ENCODE measurements around the gene BCAS1.
"Not testable (repeated sequence)": the region's sequence is repeated elsewhere in the genome, so short reads cannot be mapped to it uniquely, and the experiment has no call there.

BCAS1 gene

DNA sequence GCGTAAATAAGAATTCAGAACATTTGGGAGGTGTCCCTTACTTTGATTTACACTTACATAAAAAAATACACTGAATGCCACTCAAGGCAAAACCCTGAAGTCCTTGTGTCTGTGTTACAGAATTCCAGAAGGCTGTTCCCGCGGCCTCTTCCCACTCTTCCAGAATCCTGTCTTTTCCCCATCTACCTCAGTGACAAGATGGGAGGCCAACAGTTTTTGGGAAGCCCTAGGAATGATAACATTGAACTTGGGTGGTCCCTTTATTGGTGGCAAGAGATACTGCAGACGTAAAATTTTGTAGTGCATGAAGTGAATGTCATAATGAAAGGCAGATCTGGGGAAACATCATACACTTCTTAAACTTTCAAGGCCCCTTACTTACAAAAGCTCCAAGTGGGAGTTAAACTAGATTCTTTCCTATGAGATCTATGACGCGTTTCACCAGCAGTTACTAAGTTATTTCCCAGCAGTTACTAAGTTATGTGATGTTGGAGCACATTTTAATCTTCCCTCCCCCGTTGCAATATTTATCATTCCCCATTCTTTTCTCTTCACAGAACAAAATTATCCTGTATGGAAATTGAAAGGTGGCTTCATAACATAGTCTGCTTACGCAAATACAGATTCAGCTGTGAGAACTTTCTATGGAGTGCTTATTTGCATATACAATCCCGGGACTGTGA is 79.5 kb downstream of the BCAS1 start:
- no peak for DNase-seq (ENCODE audit: low read depth in 1 of 2, low spot score in 1 of 2)

DNA sequence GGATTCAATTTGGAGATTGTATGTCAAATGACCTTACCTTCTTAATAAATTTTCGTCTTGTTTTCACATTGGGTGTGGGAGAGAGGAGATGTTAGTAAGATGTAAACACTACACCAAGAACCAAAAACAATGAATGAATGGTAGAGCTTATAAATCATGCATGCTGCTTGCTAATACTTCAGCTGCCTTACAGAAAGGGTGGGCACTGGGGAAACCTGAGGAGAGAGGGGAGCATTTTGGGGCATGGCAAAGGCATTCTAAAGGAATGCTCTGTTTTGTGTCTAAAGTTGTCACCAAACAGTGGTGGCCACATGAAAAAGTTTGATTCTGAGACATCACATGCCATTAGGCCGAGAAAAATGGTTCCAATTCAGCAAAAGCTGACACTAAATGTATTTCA is 80.4 kb downstream of the BCAS1 start:
- DNase-seq (ENCODE audit: low read depth in 1 of 2, low spot score in 1 of 2): no peak

DNA sequence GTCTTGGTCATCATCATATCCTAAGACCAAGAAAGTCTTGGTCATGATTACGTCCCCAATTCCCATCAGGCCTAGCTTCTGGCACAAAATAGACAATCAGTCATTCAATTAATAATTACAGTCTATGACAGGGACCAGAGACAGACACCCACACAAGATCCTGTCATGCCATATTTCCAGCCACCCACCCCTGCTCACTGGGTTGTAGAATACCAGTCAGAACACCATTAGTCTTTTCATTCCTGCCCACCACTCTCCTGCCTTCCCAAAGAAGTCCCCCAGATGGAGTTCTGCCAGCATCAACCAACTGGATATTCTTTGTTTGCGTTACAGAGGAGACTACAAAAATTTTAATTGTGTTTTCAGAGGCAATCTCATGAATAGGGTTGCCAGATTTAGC is 81.0 kb downstream of the BCAS1 start:
- no peak for DNase-seq (ENCODE audit: low read depth in 1 of 2, low spot score in 1 of 2)

DNA sequence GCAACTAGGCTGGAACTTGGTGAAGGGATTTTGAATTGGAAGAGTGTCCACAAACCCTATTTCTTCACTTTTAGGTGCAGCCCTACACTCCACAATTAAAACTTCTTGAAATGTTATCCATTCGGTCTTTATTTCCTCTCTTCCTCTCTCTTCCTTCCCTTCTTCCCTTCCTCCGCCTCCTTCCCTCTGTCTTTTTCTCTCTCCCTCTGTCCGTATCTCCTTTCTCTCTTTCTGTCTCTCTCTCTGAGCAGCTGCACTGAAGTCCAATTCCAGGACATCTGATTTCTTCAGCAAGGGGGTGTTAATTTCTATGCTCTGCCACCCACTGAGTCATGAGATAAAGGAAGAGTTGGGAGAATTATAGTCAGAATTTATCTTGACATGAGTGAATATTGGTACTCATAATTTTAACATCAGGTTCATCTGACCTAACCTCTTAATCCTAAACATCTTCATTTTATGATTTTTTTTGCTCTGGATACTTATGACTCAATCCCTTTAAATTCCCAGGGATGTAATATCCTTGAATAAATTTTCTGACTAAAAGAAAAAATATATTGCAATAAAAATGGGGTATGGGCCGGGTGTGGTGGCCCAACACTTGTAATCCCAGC is 84.2 kb downstream of the BCAS1 start:
- DNase-seq (ENCODE audit: low read depth in 1 of 2, low spot score in 1 of 2): no peak

GRCh38 chr20:53985150-53985518 is 85.3 kb downstream of the BCAS1 start:
- DNase-seq (ENCODE audit: low read depth in 1 of 2, low spot score in 1 of 2): no peak

DNA sequence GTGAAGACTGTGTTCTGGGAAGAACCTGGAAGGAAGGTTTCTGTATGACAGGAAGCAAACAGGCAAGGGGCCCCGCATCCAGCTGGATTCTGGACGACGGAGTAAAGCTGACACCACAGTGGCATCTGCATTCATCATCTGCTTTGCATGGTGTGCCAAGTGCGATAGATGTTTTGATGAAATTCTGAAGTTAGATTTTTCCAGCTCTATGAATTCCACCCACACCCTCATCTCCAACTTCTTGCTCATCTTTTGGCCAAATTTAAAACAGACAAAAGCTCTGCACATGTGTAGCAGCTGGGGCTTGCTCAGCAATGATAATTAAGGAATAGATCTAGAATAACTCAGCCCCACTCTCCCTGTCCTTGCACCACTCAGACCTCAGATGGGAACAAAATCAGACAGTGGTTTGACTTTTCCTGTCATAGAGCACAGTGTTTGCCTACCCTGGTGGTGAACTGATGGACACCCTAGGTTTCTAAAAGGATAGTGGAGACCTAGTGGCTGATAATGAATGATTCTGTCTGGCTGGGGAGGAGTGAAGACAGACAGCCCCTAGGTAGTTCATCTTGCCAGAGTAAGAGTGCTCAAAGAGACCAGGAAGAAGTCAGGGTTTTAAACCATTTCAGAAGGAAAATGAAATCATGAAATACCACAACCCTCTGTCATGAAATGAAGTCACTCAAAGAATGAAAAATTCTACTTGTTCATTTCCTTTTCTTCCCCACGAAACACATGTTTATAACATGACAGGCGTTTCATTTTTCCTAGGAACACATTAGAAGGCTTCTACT is 85.8 kb downstream of the BCAS1 start:
- no peak for DNase-seq (ENCODE audit: low read depth in 1 of 2, low spot score in 1 of 2)

DNA sequence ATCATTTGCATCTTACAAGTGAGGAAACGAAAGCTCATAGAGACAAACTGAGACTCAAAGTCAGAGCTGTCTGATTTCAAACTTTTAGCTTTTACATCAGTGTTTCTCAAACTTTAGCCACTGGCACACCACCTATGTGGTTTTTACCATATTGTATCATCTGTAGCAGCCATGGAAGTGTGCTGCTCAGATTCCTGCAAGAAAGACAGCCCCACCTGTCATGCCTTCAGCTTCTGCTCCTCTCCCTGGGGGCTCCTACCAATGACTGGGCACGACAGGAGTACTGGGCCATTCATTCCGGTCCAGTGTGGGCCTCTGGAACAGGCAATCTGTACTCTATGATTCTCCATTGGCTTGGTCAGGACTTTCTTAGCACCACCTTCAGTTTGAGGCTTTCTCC is 87.0 kb downstream of the BCAS1 start:
- DNase-seq (ENCODE audit: low read depth in 1 of 2, low spot score in 1 of 2): no peak

- DNase-seq (ENCODE audit: low read depth in 1 of 2, low spot score in 1 of 2): no peak
Observed at GRCh38 chr20:53982624-53983023, 87.8 kb downstream of the BCAS1 start.

DNA sequence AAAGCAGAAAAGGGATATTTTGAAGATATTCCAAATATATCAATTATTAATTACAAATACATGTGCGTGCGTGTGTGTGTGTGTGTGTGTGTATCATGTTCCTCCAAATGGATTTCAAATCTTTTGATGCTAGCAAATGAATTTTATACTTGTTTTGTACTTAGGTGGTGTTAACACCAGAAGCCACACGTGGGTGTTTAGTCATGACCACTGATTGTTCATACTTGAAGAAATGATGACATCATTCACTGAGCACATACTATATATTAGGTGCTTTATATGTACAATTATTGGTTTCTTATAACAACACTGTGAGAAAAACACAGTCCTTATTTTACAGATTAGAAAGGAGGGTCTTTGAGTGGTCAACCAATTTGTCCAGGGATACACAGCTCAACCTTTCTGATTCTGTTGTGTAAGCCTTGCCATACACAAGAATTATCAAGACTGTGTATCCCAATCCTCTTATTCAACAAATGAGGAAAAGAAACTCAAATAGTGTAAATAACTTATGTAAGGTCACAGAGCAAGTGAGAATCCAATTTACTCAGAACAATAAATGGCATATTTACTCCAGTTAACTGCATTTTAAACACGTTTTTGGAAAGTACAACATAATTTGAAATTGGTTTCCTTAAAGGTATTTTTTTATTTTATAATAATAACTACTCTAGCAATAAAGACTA is 88.5 kb downstream of the BCAS1 start:
- no peak for DNase-seq (ENCODE audit: low read depth in 1 of 2, low spot score in 1 of 2)

- DNase-seq (ENCODE audit: low read depth in 1 of 2, low spot score in 1 of 2): no peak
Observed at GRCh38 chr20:53981130-53981529, 89.3 kb downstream of the BCAS1 start.

DNA sequence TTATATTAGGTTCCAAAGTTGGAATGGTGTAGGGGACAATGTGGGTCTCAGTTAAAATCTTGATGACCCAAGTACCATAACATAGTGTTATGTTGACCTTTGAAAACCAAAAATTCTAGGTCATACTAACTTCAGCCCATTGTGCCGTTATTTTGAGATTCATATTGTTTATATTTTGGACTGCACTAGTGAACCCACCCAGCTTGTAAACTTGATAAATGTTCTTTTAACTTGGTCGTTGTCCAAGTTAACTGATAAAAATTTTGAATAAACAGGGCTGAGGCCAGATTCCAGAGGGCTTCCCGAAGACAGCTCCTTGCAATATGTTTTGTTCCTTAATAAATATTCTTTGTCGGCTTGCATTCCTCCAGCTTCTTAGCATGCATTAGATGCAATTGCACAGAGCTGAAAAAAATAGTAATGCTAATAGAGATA is 90.3 kb downstream of the BCAS1 start:
- DNase-seq (ENCODE audit: low read depth in 1 of 2, low spot score in 1 of 2): no peak

- no peak for DNase-seq (ENCODE audit: low read depth in 1 of 2, low spot score in 1 of 2)
Observed at GRCh38 chr20:53978497-53978896, 91.9 kb downstream of the BCAS1 start.

DNA sequence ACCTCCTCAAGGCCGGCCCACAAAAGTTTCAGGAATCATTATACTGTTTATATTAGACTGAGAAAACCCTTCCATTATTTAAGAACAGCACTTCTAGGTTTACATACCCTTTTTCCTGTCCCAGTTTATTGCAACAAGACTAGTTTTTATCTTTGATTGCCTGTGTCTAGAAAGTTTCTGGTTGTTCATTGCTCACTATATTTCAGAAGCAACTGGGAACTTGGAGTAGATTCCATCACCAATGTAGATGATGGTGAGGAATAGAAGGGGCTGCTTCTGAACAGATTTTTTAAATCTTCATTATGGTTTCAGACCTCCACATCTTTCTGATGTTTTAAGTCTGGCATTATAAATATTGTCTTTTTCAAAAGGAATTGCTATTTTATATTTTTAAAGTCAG is 93.0 kb downstream of the BCAS1 start:
- DNase-seq (ENCODE audit: low read depth in 1 of 2, low spot score in 1 of 2): no peak

DNA sequence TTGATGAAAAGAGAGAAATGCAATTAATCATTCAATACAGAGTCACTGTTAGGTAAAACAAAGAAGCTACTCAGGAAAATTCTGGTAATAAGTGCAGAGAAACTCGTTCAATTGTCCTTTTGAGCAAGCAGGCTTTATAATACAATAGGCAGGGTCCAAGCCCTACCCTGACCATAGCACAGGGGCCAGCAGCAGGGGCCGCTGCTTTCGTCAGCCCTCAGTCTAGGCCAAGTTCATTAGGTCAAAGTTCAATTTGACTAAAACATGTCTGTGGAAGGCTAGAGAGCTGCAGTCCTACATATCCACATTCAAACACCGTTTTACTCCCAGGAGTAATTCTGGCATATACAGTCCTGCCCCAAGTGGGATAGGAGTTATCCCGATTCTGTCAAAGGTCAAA is 94.6 kb downstream of the BCAS1 start:
- DNase-seq (ENCODE audit: low read depth in 1 of 2, low spot score in 1 of 2): no peak

- no peak for DNase-seq (ENCODE audit: low read depth in 1 of 2, low spot score in 1 of 2)
Observed at GRCh38 chr20:53974785-53975555, 95.4 kb downstream of the BCAS1 start.

- not testable (repeated sequence) for DNase-seq (ENCODE audit: low read depth in 1 of 2, low spot score in 1 of 2)
Observed at GRCh38 chr20:53973882-53974281, 96.5 kb downstream of the BCAS1 start.

GRCh38 chr20:53972179-53972578 is 98.2 kb downstream of the BCAS1 start:
- no peak for DNase-seq (ENCODE audit: low read depth in 1 of 2, low spot score in 1 of 2)

- DNase-seq (ENCODE audit: low read depth in 1 of 2, low spot score in 1 of 2): no peak
Observed at GRCh38 chr20:53971096-53971683, 99.2 kb downstream of the BCAS1 start.

DNA sequence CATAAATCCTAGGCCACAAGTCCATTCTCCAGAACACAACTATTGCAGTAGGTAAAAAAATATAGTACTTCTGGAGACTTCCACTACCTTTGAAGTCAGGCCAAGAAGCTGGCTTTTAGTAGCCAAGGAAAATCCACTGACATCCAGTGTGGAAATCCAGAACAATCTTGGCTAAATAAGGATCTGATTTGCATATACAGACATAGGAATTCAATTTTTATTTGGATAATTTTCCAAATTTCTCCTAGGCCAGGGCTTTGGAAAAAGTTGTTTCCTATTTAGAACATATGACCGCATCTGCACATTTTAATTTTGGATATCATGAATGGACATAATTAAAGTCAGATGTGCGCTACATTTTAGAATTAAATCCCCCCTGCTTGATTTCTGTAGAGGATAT is 100.2 kb downstream of the BCAS1 start:
- DNase-seq (ENCODE audit: low read depth in 1 of 2, low spot score in 1 of 2): no peak

DNA sequence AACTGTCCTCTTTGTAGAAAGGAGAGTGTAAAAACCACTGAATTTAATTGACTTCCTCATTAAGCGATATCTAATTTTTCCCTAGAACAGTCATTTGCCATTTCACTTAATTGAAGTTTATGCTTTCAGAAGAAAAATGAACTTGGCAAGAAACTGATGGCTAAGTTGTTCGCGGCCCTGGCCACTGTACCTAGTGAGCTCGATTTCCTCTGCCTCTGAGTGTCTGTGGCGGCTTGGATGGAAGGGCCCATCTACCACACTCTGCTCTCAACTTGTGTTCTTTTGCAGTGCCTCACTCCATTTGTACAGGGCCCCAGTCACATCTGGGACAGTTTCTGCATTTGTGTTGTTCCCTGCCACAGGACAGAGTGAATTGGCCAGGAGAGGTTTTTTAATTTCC is 102.9 kb downstream of the BCAS1 start:
- DNase-seq (ENCODE audit: low read depth in 1 of 2, low spot score in 1 of 2): no peak
